DOHH2 (cell line): Measurements from ENCODE around the gene HELZ.

Experiments used
- CTCF ChIP-seq: fragments of 200-600 bp; sonication (generic); IDR thresholded peaks from one replicate; pipeline ENCODE4 v1.5.1; 2014; ENCODE audit warnings: antibody characterized with exemption, mild to moderate bottlenecking, low read depth, low read length; ENCODE audit not compliant: poor library complexity, severe bottlenecking
- EZH2phosphoT487 ChIP-seq: fragments of 200-600 bp; sonication (generic); IDR thresholded peaks from 2 replicates; pipeline ENCODE4 v1.6.1; 2017; ENCODE audit warnings: borderline replicate concordance, mild to moderate bottlenecking, antibody characterized with exemption, low read length, moderate library complexity, mixed read lengths

- TF ChIP-seq CTCF = no peak
- TF ChIP-seq EZH2phosphoT487 = no peak
Observed at GRCh38 chr17:67092291-67092690, 152.7 kb downstream of the HELZ start.
